SK-N-SH (cell line): ENCODE measurements around the gene THBS2. TPM values are rescaled to one million over a fixed set of nuclear protein-coding genes. Genes with fewer than 3 reads are reported as not detected.

Experiments
- CTCF ChIA-PET: fragments of 300-600, 350-600 bp; formaldehyde crosslinking; extraction: SDS; loops from one replicate; lab custom pipeline; 2021; lab: Yijun Ruan, JAX
- POLR2A ChIA-PET: fragments of 350-600 bp; sonication (Branson Sonifier 250); formaldehyde crosslinking; extraction: SDS; loops from one replicate; lab custom pipeline; 2020; ENCODE audit warnings: antibody characterized with exemption, inconsistent platforms; lab: Yijun Ruan, JAX
- DNase-seq: peaks from one replicate; pipeline ENCODE4 v3.0.0; 2012
- H2AFZ ChIP-seq: fragments of 200-600 bp; sonication (generic); 2 replicates; pipeline ENCODE4 v1.8.1; 2016; ENCODE audit warnings: antibody characterized with exemption, mild to moderate bottlenecking, low read depth
- H3F3A ChIP-seq: fragments of 200-600 bp; sonication (generic); replicated peaks from 2 replicates; pipeline ENCODE3; 2016; ENCODE audit warnings: antibody characterized with exemption, mild to moderate bottlenecking; ENCODE audit not compliant: insufficient read depth
- H3K27ac ChIP-seq, 2 experiments: fragments of 200-500 bp in 1 of 2; fragments of 200-600 bp in 1 of 2; sonication (Bioruptor generic) in 1 of 2; sonication (generic), shearing (Covaris generic) in 1 of 2; 2 replicates each; pipeline versions ENCODE4 v1.5.1 to v1.6.1; 2014 to 2016; ENCODE audit warnings: low read depth in 2 of 2, inconsistent platforms in 1 of 2, low read length in 1 of 2, mild to moderate bottlenecking in 1 of 2, mixed read lengths in 1 of 2
- H3K27me3 ChIP-seq: fragments of 200-600 bp; sonication (generic), shearing (Covaris generic); 2 replicates; pipeline ENCODE4 v1.6.1; 2016; ENCODE audit warnings: mixed run types; ENCODE audit not compliant: insufficient read depth
- H3K36me3 ChIP-seq, 2 experiments: fragments of 200-500 bp in 1 of 2; fragments of 200-600 bp in 1 of 2; sonication (Bioruptor generic) in 1 of 2; sonication (generic) in 1 of 2; replicated peaks in 1 of 2; 2 replicates each; pipeline versions ENCODE3 to v1.5.1; 2014 to 2016; ENCODE audit warnings: low read length in 1 of 2, mild to moderate bottlenecking in 1 of 2; ENCODE audit not compliant: insufficient read depth in 2 of 2, control insufficient read depth in 1 of 2
- H3K4me1 ChIP-seq, 2 experiments: fragments of 200-500 bp in 1 of 2; fragments of 200-600 bp in 1 of 2; sonication (Bioruptor generic) in 1 of 2; sonication (generic), shearing (Covaris generic) in 1 of 2; 2 replicates each; pipeline versions ENCODE4 v1.5.1 to v1.6.1; 2014 to 2016; ENCODE audit warnings: low read depth in 1 of 2, low read length in 1 of 2, mixed run types in 1 of 2; ENCODE audit not compliant: insufficient read depth in 2 of 2, control insufficient read depth in 1 of 2
- H3K4me2 ChIP-seq: fragments of 200-600 bp; sonication (generic), shearing (Covaris generic); 2 replicates; pipeline ENCODE4 v1.6.1; 2017; ENCODE audit warnings: mixed run types
- H3K4me3 ChIP-seq, 2 experiments: fragments of 200-500 bp in 1 of 2; fragments of 200-600 bp in 1 of 2; sonication (Bioruptor generic) in 1 of 2; sonication (generic), shearing (Covaris generic) in 1 of 2; 2 replicates each; pipeline versions ENCODE4 v1.5.1 to v1.8.1; 2014 to 2016; ENCODE audit warnings: low read depth in 2 of 2, inconsistent platforms in 1 of 2, low read length in 1 of 2, mild to moderate bottlenecking in 1 of 2, mixed read lengths in 1 of 2, moderate library complexity in 1 of 2
- H3K79me2 ChIP-seq: fragments of 200-600 bp; sonication (generic); 2 replicates; pipeline ENCODE4 v1.8.1; 2017; ENCODE audit warnings: mild to moderate bottlenecking; ENCODE audit not compliant: insufficient read depth
- H3K9ac ChIP-seq: fragments of 200-600 bp; sonication (generic); 2 replicates; pipeline ENCODE4 v1.6.1; 2017; ENCODE audit warnings: mixed run types
- H3K9me2 ChIP-seq: fragments of 200-600 bp; sonication (generic); 2 replicates; pipeline ENCODE4 v1.6.1; 2017; ENCODE audit warnings: mixed run types
- H3K9me3 ChIP-seq: fragments of 200-600 bp; sonication (generic); 2 replicates; pipeline ENCODE4 v1.6.1; 2017; ENCODE audit warnings: mixed run types, mild to moderate bottlenecking, moderate library complexity
- H4K20me1 ChIP-seq: fragments of 200-600 bp; sonication (generic); 2 replicates; pipeline ENCODE4 v1.6.1; 2017; ENCODE audit warnings: mild to moderate bottlenecking, mixed run types; ENCODE audit not compliant: insufficient read depth
- CTCF ChIP-seq: fragments of 200-600 bp; sonication (generic); IDR thresholded peaks from 2 replicates; pipeline ENCODE4 v1.6.1; 2017; ENCODE audit warnings: antibody characterized with exemption, mild to moderate bottlenecking, moderate library complexity
- FOXM1 ChIP-seq: IDR thresholded peaks from 2 replicates; pipeline ENCODE4 v1.4.0; 2012; ENCODE audit warnings: low read depth, mild to moderate bottlenecking
- IRF3 ChIP-seq: fragments of 150-350 bp; IDR thresholded peaks from 2 replicates; pipeline ENCODE4 v1.6.1; 2016; ENCODE audit warnings: mild to moderate bottlenecking, low read depth, low read length
- MAX ChIP-seq: IDR thresholded peaks from 2 replicates; pipeline ENCODE4 v1.4.0; 2012; ENCODE audit warnings: low read depth
- NRF1 ChIP-seq: IDR thresholded peaks from 2 replicates; pipeline ENCODE4 v1.6.1; 2012; ENCODE audit warnings: low read depth, mild to moderate bottlenecking, low read length
- RAD21 ChIP-seq: IDR thresholded peaks from 2 replicates; pipeline ENCODE4 v1.6.1; 2012; ENCODE audit warnings: mild to moderate bottlenecking, low read length
- REST ChIP-seq: IDR thresholded peaks from 2 replicates; pipeline ENCODE4 v1.6.1; 2012; ENCODE audit warnings: mild to moderate bottlenecking, low read depth, low read length, moderate library complexity
- SMC3 ChIP-seq: IDR thresholded peaks from 2 replicates; pipeline ENCODE4 v1.6.1; 2012; ENCODE audit warnings: low read depth, low read length, improper control_type of control experiment
- TAF1 ChIP-seq: IDR thresholded peaks from 2 replicates; pipeline ENCODE4 v1.6.1; 2012; ENCODE audit warnings: low read depth, mild to moderate bottlenecking, low read length, moderate library complexity, borderline replicate concordance
- TCF12 ChIP-seq: IDR thresholded peaks from 2 replicates; pipeline ENCODE4 v1.4.0; 2012
- USF2 ChIP-seq: fragments of 150-350 bp; IDR thresholded peaks from 2 replicates; pipeline ENCODE4 v1.6.1; 2017; ENCODE audit warnings: antibody characterized with exemption, low read length, low read depth, borderline replicate concordance
- WGBS: methylation state at CpG from one replicate; pipeline ENCODE4 v1.1.6; 2017; ENCODE audit warnings: low lambda C conversion rate; 5-methylcytosine and 5-hydroxymethylcytosine counted together
- polyA plus RNA-seq, 3 experiments: library from polyadenylated mRNA; depleted of rRNA; stranded (reverse); fragments of >200 nt; gene quantifications; 2 replicates each; pipeline ENCODE4 v1.2.3, GENCODE V29; 2012

THBS2 gene
- polyA plus RNA-seq, 1 of the 3 experiments (the other 2 are of a cell fraction), result 166 TPM

- TF ChIP-seq NRF1 (no peak), MAX (0 out of 2 replicates have a peak, but pooled peaks have one; percentile 51), CTCF (no peak), REST (0 out of 2 replicates have a peak, but pooled peaks have one; percentile 11)
- TF ChIP-seq, all 33 proteins: peak for 11
Observed at GRCh38 chr6:169205176-169206160, 48.2 kb downstream of the THBS2 start (continued).

- no peaks in the 10 kb centered on the region for H4K20me1 ChIP-seq
- no peaks in the 10 kb centered on the region for H3K27me3 ChIP-seq
- H3K4me3 ChIP-seq, result no peak overlapping the region
- no peaks in the 10 kb centered on the region for H3K9me2 ChIP-seq
- H3K4me2 ChIP-seq, result no peak overlapping the region
- ChIA-PET POLR2A (no interaction called here), CTCF (no interaction called here)
- no peaks in the 10 kb centered on the region; a peak in 1 of 4 replicates for H3K4me1 ChIP-seq
- no peak overlapping the region for H2AFZ ChIP-seq
- DNase-seq, result no peak
- peaks cover 13% of the 10 kb centered on the region for H3K9me3 ChIP-seq
- no peak overlapping the region for H3K9ac ChIP-seq
- no peaks in the 10 kb centered on the region for H3K36me3 ChIP-seq
- no peaks in the 10 kb centered on the region for H3F3A ChIP-seq
- no peak overlapping the region for H3K27ac ChIP-seq
- no peak for TF ChIP-seq RAD21
- no peak for TF ChIP-seq SMC3
- no peak for TF ChIP-seq IRF3
- no peak for TF ChIP-seq FOXM1
- TF ChIP-seq TCF12, result 0 out of 2 replicates have a peak, but pooled peaks have one; percentile 14
- TF ChIP-seq USF2, result no peak
- no peak for TF ChIP-seq TAF1
- 21% methylated on average over 2 of the region's 2 CpGs for WGBS
- H3K79me2 ChIP-seq, result no peaks in the 10 kb centered on the region
Observed at GRCh38 chr6:169204167-169204566, 49.5 kb downstream of the THBS2 start.
